ENCODE measurements around the gene HIVEP3.

- TF ChIP-seq CTCF (IDR thresholded peaks at IDR 0.05; ENCODE audit: low read length) = no peak
- no peak for TF ChIP-seq EZH2 (IDR thresholded peaks at IDR 0.05; ENCODE audit: borderline replicate concordance, low read length)
These were observed 153.6 kb downstream of the HIVEP3 start for GRCh38 chr1:41765152-41765551.

All from OCI-LY1 (cell line).